ENCODE measurements around the gene ITPR3. TPM values are rescaled to one million over a fixed set of nuclear protein-coding genes. Genes with fewer than 3 reads are reported as not detected.

The ITPR3 gene
- total and polyA plus RNA-seq, 2 donors from 2014 or later, result 4.2 to 86.3 TPM

DNA sequence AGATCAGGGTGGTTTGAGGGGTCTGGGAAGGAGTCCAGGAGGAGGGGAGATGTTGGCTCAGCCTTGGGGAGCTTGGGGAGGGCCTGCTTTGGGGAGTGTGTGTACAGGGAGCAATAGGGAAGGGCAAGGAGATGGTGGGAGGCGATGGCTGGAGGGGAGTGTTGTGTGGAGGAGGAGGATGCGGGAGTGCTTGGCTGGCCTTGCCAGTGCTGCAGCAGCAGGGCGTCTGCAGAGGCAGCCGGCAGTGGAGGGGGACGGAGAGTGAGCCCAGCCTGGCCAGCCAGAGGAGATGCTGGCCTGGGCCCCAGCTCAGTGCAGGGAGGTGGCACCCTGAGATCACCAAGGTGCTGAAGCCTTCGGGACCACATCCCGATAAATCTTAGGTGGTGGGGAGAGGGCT lies 121.7 kb downstream of the ITPR3 start:
- TF ChIP-seq CTCF (IDR thresholded peaks at IDR 0.05; ENCODE audit: borderline replicate concordance, extremely low read depth, insufficient read depth), result no peak

GRCh38 chr6:33744001-33744848 lies 123.1 kb downstream of the ITPR3 start:
- DNase-seq (peak in 4 of 5 donors; percentile 89 to 92 (median 90)), FAIRE-seq (no peak)
- H3K27ac ChIP-seq (ENCODE audit: low read depth in 2 of 2, low read length in 2 of 2), result peak overlapping the region in 1 of 2 donors; percentile 79
- TF ChIP-seq CTCF (IDR thresholded peaks at IDR 0.05; ENCODE audit: borderline replicate concordance, extremely low read depth, insufficient read depth), result peak; percentile 89
- H3K4me3 ChIP-seq (ENCODE audit: low read length in 3 of 3), result peak overlapping the region in 1 of 3 donors; percentile 79
- no peaks in the 10 kb centered on the region for H3K36me3 ChIP-seq (ENCODE audit: control insufficient read depth in 2 of 3, insufficient read depth in 3 of 3, low read length in 3 of 3)
- intact Hi-C loops (cut with DNase I), result loop anchor here (10.0 kb wide), 1 partner anchor 281 kb away; no protein-coding TSS in a partner anchor
- peaks cover 4 to 18% (median 13%) of the 10 kb centered on the region in 3 donors for H3K4me1 ChIP-seq (ENCODE audit: control insufficient read depth in 2 of 3, insufficient read depth in 2 of 3, low read depth in 1 of 3, low read length in 3 of 3)
- no peaks in the 10 kb centered on the region for H3K27me3 ChIP-seq (ENCODE audit: control insufficient read depth, insufficient read depth, low read length)
- no peaks in the 10 kb centered on the region for H3K9me3 ChIP-seq (ENCODE audit: control insufficient read depth in 2 of 3, insufficient read depth in 1 of 3, low read length in 3 of 3)
- H3K9ac ChIP-seq (ENCODE audit: low read length in 3 of 3), result peak overlapping the region in 1 of 3 donors; percentile 40

More for the DNA sequence above, 121.7 kb downstream of the ITPR3 start:
- intact Hi-C loops (cut with DNase I), result loop anchor here (10.0 kb wide), 1 partner anchor 282 kb away; no protein-coding TSS in a partner anchor
- Histone ChIP-seq H3K36me3 (ENCODE audit: control insufficient read depth in 2 of 3, insufficient read depth in 3 of 3, low read length in 3 of 3) (no peaks in the 10 kb centered on the region), H3K4me3 (ENCODE audit: low read length in 3 of 3) (no peak overlapping the region), H3K27me3 (ENCODE audit: control insufficient read depth, insufficient read depth, low read length) (no peaks in the 10 kb centered on the region), H3K4me1 (ENCODE audit: control insufficient read depth in 2 of 3, insufficient read depth in 2 of 3, low read depth in 1 of 3, low read length in 3 of 3) (peaks cover 4 to 18% (median 13%) of the 10 kb centered on the region in 3 donors), H3K9me3 (ENCODE audit: control insufficient read depth in 2 of 3, insufficient read depth in 1 of 3, low read length in 3 of 3) (no peaks in the 10 kb centered on the region), H3K9ac (ENCODE audit: low read length in 3 of 3) (no peak overlapping the region), H3K27ac (ENCODE audit: low read depth in 2 of 2, low read length in 2 of 2) (no peak overlapping the region)
- peak in 4 of 5 donors; percentile 66 to 78 (median 72) for DNase-seq
- no peak for FAIRE-seq

DNA sequence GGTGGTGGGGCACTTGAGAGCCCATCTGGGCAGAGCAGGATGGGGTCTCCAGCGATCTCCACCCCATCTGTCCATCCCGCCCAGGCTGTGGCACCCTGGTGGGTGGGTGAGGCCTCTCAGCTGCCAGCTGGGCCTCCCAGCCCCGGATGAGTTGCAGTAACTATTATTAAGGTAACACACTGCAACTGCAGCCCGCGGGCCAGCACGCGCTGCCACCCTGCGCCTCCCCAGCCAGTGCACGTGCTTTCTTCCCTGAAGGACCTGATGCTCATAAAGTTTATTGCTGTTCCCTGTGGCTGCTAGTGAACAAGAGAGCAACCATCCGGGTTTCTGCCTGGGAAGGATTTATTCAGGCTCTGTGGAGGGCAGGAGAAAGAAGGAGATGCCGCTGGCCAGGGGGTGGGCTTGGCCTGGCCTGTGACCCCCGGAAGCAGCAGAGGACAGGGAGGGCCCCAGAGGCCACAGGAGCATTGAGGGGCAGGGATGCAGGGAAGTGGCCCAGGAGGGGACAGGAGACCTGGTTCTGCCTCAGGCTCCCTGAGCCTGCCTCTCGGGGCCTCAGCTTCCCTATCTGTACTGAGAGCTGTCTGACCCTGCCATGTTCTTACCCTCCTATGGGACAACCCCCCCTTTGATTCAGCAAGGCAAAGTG lies 123.9 kb downstream of the ITPR3 start:
- no peaks in the 10 kb centered on the region for H3K9me3 ChIP-seq (ENCODE audit: control insufficient read depth in 2 of 3, insufficient read depth in 1 of 3, low read length in 3 of 3)
- FAIRE-seq (no peak), DNase-seq (peak in 4 of 5 donors; percentile 66 to 75 (median 70))
- H3K4me1 ChIP-seq (ENCODE audit: control insufficient read depth in 2 of 3, insufficient read depth in 2 of 3, low read depth in 1 of 3, low read length in 3 of 3), result peaks cover 4 to 18% (median 13%) of the 10 kb centered on the region in 3 donors
- intact Hi-C loops (cut with DNase I), result loop anchor here (10.0 kb wide), 1 partner anchor 280 kb away; no protein-coding TSS in a partner anchor
- no peaks in the 10 kb centered on the region for H3K27me3 ChIP-seq (ENCODE audit: control insufficient read depth, insufficient read depth, low read length)
- H3K9ac ChIP-seq (ENCODE audit: low read length in 3 of 3), result peak overlapping the region in 1 of 3 donors; percentile 77
- TF ChIP-seq CTCF (IDR thresholded peaks at IDR 0.05; ENCODE audit: borderline replicate concordance, extremely low read depth, insufficient read depth), result no peak
- H3K36me3 ChIP-seq (ENCODE audit: control insufficient read depth in 2 of 3, insufficient read depth in 3 of 3, low read length in 3 of 3), result no peaks in the 10 kb centered on the region
- H3K27ac ChIP-seq (ENCODE audit: low read depth in 2 of 2, low read length in 2 of 2), result peak overlapping the region in 1 of 2 donors; percentile 79
- H3K4me3 ChIP-seq (ENCODE audit: low read length in 3 of 3), result peak overlapping the region in 2 of 3 donors; percentile 52 to 79

Data from kidney (tissue), 14 donors.